T47D (cell line): Measurements from ENCODE around the gene PRKN.

Source experiments
- DNase-seq, 2 experiments: peaks; one replicate each; pipeline versions ENCODE4 v3.0.0 to v3.0.0-alpha.2; 2011 to 2012; ENCODE audit warnings: low read depth in 1 of 2, low spot score in 1 of 2
- JUND ChIP-seq: IDR thresholded peaks from 2 replicates; pipeline ENCODE4 v1.6.1; 2012; ENCODE audit warnings: low read depth
- in situ Hi-C: cut with HindIII; loops from 2 replicates; pipeline ENCODE4 v1.10.0; 2016; ENCODE audit warnings: low sequenced_read_pairs, low pct_unique_long_range_greater_than_20kb

PRKN gene

GRCh38 chr6:161721511-161721910 is 1006.1 kb downstream of the PRKN start:
- in situ Hi-C loops: no loop called here
- no peak for TF ChIP-seq JUND
- DNase-seq: no peak

GRCh38 chr6:161716176-161716575 is 1011.4 kb downstream of the PRKN start:
- in situ Hi-C loops: no loop called here
- no peak for TF ChIP-seq JUND
- DNase-seq: no peak

- no peak for DNase-seq
- no peak for TF ChIP-seq JUND
- in situ Hi-C loops: no loop called here
Measured at GRCh38 chr6:161711938-161712337, 1015.6 kb downstream of the PRKN start.

GRCh38 chr6:161711515-161711914 is 1016.1 kb downstream of the PRKN start:
- no peak for TF ChIP-seq JUND
- DNase-seq: no peak
- in situ Hi-C loops: no loop called here

GRCh38 chr6:161710698-161711097 is 1016.9 kb downstream of the PRKN start:
- in situ Hi-C loops: no loop called here
- TF ChIP-seq JUND: no peak
- DNase-seq: no peak

GRCh38 chr6:161701056-161701455 is 1026.5 kb downstream of the PRKN start:
- DNase-seq: no peak
- in situ Hi-C loops: no loop called here
- TF ChIP-seq JUND: no peak

GRCh38 chr6:161696801-161697200 is 1030.8 kb downstream of the PRKN start:
- TF ChIP-seq JUND: no peak
- in situ Hi-C loops: no loop called here
- DNase-seq: no peak

GRCh38 chr6:161694995-161695394 is 1032.6 kb downstream of the PRKN start:
- DNase-seq: peak in 1 of 2 experiments; percentile 35
- in situ Hi-C loops: no loop called here
- no peak for TF ChIP-seq JUND

- TF ChIP-seq JUND: no peak
- in situ Hi-C loops: no loop called here
- DNase-seq: no peak
Measured at GRCh38 chr6:161686655-161687054, 1040.9 kb downstream of the PRKN start.

GRCh38 chr6:161684731-161685475 is 1042.7 kb downstream of the PRKN start:
- DNase-seq: no peak
- in situ Hi-C loops: no loop called here
- TF ChIP-seq JUND: no peak

GRCh38 chr6:161683400-161683799 is 1044.2 kb downstream of the PRKN start:
- no peak for DNase-seq
- TF ChIP-seq JUND: no peak
- in situ Hi-C loops: no loop called here

- no peak for TF ChIP-seq JUND
- in situ Hi-C loops: no loop called here
Measured at GRCh38 chr6:161682982-161683381, 1044.6 kb downstream of the PRKN start.

GRCh38 chr6:161679980-161680538 is 1047.5 kb downstream of the PRKN start:
- in situ Hi-C loops: no loop called here
- DNase-seq: no peak
- no peak for TF ChIP-seq JUND

More at GRCh38 chr6:161682982-161683381, 1044.6 kb downstream of the PRKN start:
- DNase-seq: no peak

GRCh38 chr6:161677188-161677587 is 1050.4 kb downstream of the PRKN start:
- DNase-seq: no peak
- no peak for TF ChIP-seq JUND
- in situ Hi-C loops: no loop called here
